Adipose tissue (tissue), 3 donors: ENCODE results near the gene RAPGEF2. TPM values are rescaled to one million over a fixed set of nuclear protein-coding genes. Genes with fewer than 3 reads are reported as not detected.
"Not testable (repeated sequence)": the region's sequence is repeated elsewhere in the genome, so short reads cannot be mapped to it uniquely, and the experiment has no call there.

ENCODE experiments used
- H3K27ac ChIP-seq: one replicate; pipeline ENCODE4 v1.5.1; 2013; ENCODE audit warnings: low read depth, low read length
- WGBS, 3 donors: extraction: QIAGEN DNeasy Blood & Tissue Kit; methylation state at CpG; one replicate each; pipeline ENCODE4 v1.1.7; 2013; 5-methylcytosine and 5-hydroxymethylcytosine counted together
- polyA plus RNA-seq, 3 donors: library from polyadenylated mRNA; stranded (reverse); fragments of 200-250 nt; gene quantifications; one replicate each; pipeline ENCODE4 v1.2.3, GENCODE V29; 2013
- donor health status: healthy with polysubstance abuse.
- donor health status: Bipolar disorder and iron deficiency.
- donor health status: healthy.

Gene RAPGEF2
- polyA plus RNA-seq, 3 donors, result 7.4 to 16.9 (median 11.2) TPM

DNA sequence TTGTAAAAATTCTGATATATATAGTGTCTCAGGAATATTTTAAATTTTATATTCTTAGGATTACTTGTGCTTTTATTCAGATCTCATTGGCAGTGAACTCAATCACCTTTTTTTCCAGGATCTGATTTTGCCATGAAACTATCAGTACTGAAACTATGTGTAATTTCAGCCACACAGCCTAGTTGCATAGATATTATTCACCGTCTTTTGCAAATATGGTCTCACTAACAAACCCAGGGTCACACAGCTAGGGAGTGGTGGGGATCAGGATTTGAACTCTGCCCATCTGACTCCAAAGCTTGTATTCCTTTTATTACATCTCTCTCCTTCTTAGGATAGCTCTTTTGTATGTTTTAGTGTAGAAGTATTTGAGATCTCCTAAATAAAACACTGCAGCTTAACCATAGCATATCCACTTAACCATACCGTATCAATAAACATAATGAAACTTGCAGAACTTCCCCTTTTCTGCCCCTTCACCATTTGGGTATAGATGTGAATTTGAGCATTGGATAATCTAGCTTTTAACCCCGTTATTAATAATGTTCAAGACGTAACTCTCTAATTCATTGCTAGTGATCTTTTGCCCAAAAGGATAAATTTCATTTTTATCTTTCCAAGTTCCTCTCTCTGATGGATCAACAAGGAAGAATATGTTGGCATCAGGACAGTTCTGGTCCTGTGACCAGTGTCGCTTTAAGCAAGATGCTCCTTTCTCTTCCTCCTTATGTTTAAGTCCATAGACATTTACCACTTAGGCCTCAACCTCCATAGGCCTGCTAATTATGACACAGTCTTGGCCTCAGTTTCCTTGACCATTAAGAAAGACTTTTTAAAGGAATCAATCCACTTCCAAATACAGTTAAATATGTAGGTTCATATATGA is 74.6 kb downstream of the RAPGEF2 start:
- H3K27ac ChIP-seq, result no peak overlapping the region
- 54 to 77% (median 65%) methylated on average over 5 of the region's 5 CpGs for WGBS, 3 donors

DNA sequence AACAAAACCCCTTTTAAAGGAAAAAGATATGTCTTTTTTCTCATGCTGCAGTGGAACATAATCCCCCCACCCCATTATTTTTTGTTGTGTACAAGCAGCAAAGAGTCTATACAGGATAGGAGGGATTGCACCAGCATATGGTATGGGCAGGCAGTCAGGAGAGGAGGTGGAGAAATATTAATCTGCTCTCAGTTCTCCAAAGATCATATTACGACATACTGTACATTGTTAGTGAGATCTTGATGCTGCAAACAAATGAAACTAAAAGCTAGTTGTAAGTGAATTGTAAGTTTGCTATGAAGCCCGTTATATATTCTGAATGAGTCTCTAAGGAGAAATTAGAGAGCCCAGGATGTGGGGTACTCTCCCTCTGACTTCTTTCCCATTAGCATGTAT is 75.3 kb downstream of the RAPGEF2 start:
- H3K27ac ChIP-seq, result no peak overlapping the region
- 35 to 69% (median 41%) methylated on average over 2 of the region's 2 CpGs for WGBS, 3 donors

GRCh38 chr4:159178979-159179969 is 76.4 kb downstream of the RAPGEF2 start:
- 44 to 59% (median 52%) methylated on average over 3 of the region's 3 CpGs for WGBS, 3 donors
- no peak overlapping the region for H3K27ac ChIP-seq

DNA sequence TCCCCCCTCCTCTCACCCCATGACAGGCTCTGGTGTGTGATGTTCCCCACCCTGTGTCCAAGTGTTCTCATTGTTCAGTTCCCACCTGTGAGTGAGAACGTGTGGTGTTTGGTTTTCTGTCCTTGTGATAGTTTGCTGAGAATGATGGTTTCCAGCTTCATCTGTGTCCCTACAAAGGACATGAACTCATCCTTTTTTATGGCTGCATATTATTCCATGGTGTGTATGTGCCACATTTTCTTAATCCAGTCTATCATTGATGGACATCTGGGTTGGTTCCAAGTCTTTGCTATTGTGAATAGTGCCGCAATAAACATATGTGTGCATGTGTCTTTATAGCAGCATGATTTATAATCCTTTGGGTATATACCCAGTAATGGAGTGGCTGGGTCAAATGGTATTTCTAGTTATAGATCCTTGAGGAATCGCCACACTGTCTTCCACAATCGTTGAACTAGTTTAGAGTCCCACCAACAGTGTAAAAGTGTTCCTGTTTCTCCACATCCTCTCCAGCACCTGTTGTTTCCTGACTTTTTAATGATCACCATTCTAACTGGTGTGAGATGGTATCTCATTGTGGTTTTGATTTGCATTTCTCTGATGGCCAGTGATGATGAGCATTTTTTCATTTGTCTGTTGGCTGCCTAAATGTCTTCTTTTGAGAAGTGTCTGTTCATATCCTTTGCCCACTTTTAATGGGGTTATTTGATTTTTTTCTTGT is 81.2 kb downstream of the RAPGEF2 start:
- WGBS, 3 donors, result 78 to 96% (median 92%) methylated on average over 3 to 4 of the region's 4 CpGs
- H3K27ac ChIP-seq, result not testable (repeated sequence)

- WGBS, 3 donors, result 59 to 88% (median 60%) methylated on average over 1 of the region's 1 CpG
- no peak overlapping the region for H3K27ac ChIP-seq
Measured at GRCh38 chr4:159185591-159186023, 82.7 kb downstream of the RAPGEF2 start.

DNA sequence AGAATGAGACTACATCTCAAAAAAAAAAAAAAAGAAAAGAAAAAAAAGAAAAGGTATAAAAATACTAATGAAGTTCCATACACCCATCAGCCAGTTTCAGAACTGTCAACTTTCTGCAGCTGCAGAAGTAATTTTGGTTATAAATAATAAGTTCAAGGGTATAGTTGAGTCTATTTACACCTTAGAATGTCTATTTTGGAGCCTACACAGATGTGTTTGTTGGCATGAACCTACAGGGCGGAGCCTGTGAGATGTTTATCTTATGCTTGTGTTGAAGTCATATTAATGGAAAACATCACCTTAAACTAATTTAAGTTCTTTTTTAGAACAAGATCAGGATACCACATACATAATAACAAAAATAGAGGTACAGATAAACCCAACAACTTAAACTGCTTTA is 85.8 kb downstream of the RAPGEF2 start:
- WGBS, 3 donors, result 81 to 92% (median 89%) methylated on average over 1 of the region's 1 CpG

DNA sequence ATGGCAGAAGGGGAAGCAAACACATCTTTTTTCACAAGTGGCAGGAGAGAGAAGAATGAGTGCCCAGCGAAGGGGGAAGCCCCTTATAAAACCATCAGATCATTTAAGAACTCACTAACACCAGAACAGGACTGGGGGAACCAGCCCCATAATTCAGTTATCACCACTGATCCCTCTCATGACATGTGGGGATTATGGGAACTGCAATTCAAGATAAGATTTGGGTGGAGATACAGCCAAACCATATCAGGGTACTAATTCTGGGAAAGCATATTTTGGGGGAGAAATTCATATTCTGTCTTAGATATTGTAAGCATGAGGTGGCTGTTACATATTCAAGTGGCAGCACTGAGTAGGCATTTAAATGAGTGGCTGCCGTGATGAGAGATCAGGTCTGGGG is 87.8 kb downstream of the RAPGEF2 start:
- WGBS, 3 donors, result 90 to 97% (median 96%) methylated on average over 2 of the region's 2 CpGs
- H3K27ac ChIP-seq, result no peak overlapping the region

More for the DNA sequence above, 85.8 kb downstream of the RAPGEF2 start:
- no peak overlapping the region for H3K27ac ChIP-seq

GRCh38 chr4:159191989-159192388 is 89.1 kb downstream of the RAPGEF2 start:
- 81 to 90% (median 85%) methylated on average over 5 of the region's 5 CpGs for WGBS, 3 donors
- no peak overlapping the region for H3K27ac ChIP-seq

GRCh38 chr4:159193046-159193620 is 90.3 kb downstream of the RAPGEF2 start:
- WGBS, 3 donors, result 20 to 44% (median 40%) methylated on average over 1 of the region's 1 CpG
- no peak overlapping the region for H3K27ac ChIP-seq

DNA sequence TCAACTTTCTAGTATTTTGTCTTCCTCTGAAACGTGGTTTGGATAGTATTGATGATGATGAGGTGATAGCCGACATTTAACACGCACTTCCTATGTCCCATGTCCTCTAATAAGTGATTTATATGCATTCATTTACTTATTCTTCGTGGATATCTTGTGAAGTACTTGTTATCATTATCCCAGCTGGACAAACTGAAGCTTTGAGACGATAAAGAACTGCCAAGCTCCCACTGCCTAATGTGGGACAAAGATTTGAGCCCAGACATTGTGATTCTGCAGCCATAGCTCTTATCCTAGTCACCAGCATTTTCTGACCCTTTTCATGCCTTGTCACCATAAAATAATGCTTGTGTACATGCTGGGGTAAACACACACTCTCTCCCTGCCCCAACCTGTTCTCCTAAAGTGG is 92.5 kb downstream of the RAPGEF2 start:
- WGBS, 3 donors, result 40 to 81% (median 70%) methylated on average over 5 of the region's 5 CpGs
- no peak overlapping the region for H3K27ac ChIP-seq

GRCh38 chr4:159197260-159197884 is 94.5 kb downstream of the RAPGEF2 start:
- WGBS, 3 donors, result 69 to 83% (median 70%) methylated on average over 4 of the region's 4 CpGs
- no peak overlapping the region for H3K27ac ChIP-seq

- 55 to 79% (median 75%) methylated on average over 6 of the region's 6 CpGs for WGBS, 3 donors
- H3K27ac ChIP-seq, result no peak overlapping the region
Measured at GRCh38 chr4:159197885-159198269, 95.0 kb downstream of the RAPGEF2 start.

- no peak overlapping the region for H3K27ac ChIP-seq
- 89 to 91% (median 89%) methylated on average over 1 of the region's 1 CpG for WGBS, 3 donors
Measured at GRCh38 chr4:159199826-159200225, 96.9 kb downstream of the RAPGEF2 start.

- WGBS, 3 donors, result 44 to 81% (median 59%) methylated on average over 6 of the region's 6 CpGs
- H3K27ac ChIP-seq, result no peak overlapping the region
Measured at GRCh38 chr4:159201168-159201567, 98.3 kb downstream of the RAPGEF2 start.

DNA sequence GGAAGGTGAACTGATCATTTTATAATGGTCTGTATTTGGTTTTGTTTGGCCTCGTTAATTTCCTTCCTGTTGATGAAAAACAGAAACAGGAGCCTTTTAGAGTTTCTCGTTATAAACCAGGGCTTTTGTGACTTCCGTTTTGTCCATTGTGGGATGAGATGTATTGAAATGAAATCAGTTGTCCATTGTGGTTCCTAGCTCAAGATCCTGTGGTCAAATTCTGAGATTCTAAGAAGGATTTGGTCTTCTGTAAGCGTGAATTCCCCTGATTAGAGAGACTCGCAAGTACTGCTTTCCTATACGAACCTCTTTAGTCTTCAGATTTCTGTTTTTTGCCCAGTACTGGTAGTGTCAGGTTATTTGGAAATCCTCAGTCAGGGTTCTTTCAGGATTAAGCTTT is 101.7 kb downstream of the RAPGEF2 start:
- WGBS, 3 donors, result 57 to 72% (median 61%) methylated on average over 6 of the region's 6 CpGs
- H3K27ac ChIP-seq, result no peak overlapping the region

- no peak overlapping the region for H3K27ac ChIP-seq
- 79 to 94% (median 81%) methylated on average over 3 of the region's 3 CpGs for WGBS, 3 donors
Measured at GRCh38 chr4:159205466-159205865, 102.6 kb downstream of the RAPGEF2 start.

GRCh38 chr4:159206427-159206871 is 103.6 kb downstream of the RAPGEF2 start:
- 34 to 44% (median 39%) methylated on average over 4 of the region's 4 CpGs for WGBS, 3 donors
- H3K27ac ChIP-seq, result no peak overlapping the region

- WGBS, 3 donors, result 91 to 96% (median 94%) methylated on average over 4 of the region's 4 CpGs
- no peak overlapping the region for H3K27ac ChIP-seq
Measured at GRCh38 chr4:159209249-159209648, 106.4 kb downstream of the RAPGEF2 start.
